ENCODE measurements around the gene TGOLN2.
"Not testable (repeated sequence)": the region's sequence is repeated elsewhere in the genome, so short reads cannot be mapped to it uniquely, and the experiment has no call there.

TGOLN2 gene

GRCh38 chr2:85353876-85354285, 26.1 kb upstream of the TGOLN2 start:
- DNase-seq (ENCODE audit: low read depth in 1 of 2, low spot score in 1 of 2), result peak in 1 of 2 experiments; percentile 18
- Histone ChIP-seq H3K4me3 (replicated peaks; ENCODE audit: insufficient read depth, low read length) (peak overlapping the region; percentile 86), H3K27ac (replicated peaks) (peak overlapping the region; percentile 53), H3K27me3 (ENCODE audit: insufficient read depth, poor library complexity, severe bottlenecking) (no peaks in the 10 kb centered on the region)
- TF ChIP-seq POLR2AphosphoS5 (IDR thresholded peaks at IDR 0.05; ENCODE audit: low read depth), result no peak
- TF ChIP-seq REST (IDR thresholded peaks at IDR 0.05; ENCODE audit: insufficient replicate concordance, low read depth), result no peak
- TF ChIP-seq SPI1 (IDR thresholded peaks at IDR 0.05; ENCODE audit: borderline replicate concordance, low read depth), result no peak
- TF ChIP-seq, protein P1, sequence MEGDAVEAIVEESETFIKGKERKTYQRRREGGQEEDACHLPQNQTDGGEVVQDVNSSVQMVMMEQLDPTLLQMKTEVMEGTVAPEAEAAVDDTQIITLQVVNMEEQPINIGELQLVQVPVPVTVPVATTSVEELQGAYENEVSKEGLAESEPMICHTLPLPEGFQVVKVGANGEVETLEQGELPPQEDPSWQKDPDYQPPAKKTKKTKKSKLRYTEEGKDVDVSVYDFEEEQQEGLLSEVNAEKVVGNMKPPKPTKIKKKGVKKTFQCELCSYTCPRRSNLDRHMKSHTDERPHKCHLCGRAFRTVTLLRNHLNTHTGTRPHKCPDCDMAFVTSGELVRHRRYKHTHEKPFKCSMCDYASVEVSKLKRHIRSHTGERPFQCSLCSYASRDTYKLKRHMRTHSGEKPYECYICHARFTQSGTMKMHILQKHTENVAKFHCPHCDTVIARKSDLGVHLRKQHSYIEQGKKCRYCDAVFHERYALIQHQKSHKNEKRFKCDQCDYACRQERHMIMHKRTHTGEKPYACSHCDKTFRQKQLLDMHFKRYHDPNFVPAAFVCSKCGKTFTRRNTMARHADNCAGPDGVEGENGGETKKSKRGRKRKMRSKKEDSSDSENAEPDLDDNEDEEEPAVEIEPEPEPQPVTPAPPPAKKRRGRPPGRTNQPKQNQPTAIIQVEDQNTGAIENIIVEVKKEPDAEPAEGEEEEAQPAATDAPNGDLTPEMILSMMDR (IDR thresholded peaks at IDR 0.05; ENCODE audit: insufficient read depth, low read length), result no peak
- no peak for TF ChIP-seq GABPA (IDR thresholded peaks at IDR 0.05; ENCODE audit: low read depth)

- no peaks in the 10 kb centered on the region for H3K27me3 ChIP-seq (ENCODE audit: insufficient read depth, poor library complexity, severe bottlenecking)
- H3K27ac ChIP-seq (replicated peaks), result no peak overlapping the region
- TF ChIP-seq, protein P1 (IDR thresholded peaks at IDR 0.05; ENCODE audit: insufficient read depth, low read length), result no peak
- TF ChIP-seq SPI1 (IDR thresholded peaks at IDR 0.05; ENCODE audit: borderline replicate concordance, low read depth) (no peak), GABPA (IDR thresholded peaks at IDR 0.05; ENCODE audit: low read depth) (no peak), POLR2AphosphoS5 (IDR thresholded peaks at IDR 0.05; ENCODE audit: low read depth) (no peak), REST (IDR thresholded peaks at IDR 0.05; ENCODE audit: insufficient replicate concordance, low read depth) (no peak)
- no peak overlapping the region for H3K4me3 ChIP-seq (replicated peaks; ENCODE audit: insufficient read depth, low read length)
- no peak for DNase-seq (ENCODE audit: low read depth in 1 of 2, low spot score in 1 of 2)
These were observed 19.8 kb upstream of the TGOLN2 start for GRCh38 chr2:85347599-85347998.

DNA sequence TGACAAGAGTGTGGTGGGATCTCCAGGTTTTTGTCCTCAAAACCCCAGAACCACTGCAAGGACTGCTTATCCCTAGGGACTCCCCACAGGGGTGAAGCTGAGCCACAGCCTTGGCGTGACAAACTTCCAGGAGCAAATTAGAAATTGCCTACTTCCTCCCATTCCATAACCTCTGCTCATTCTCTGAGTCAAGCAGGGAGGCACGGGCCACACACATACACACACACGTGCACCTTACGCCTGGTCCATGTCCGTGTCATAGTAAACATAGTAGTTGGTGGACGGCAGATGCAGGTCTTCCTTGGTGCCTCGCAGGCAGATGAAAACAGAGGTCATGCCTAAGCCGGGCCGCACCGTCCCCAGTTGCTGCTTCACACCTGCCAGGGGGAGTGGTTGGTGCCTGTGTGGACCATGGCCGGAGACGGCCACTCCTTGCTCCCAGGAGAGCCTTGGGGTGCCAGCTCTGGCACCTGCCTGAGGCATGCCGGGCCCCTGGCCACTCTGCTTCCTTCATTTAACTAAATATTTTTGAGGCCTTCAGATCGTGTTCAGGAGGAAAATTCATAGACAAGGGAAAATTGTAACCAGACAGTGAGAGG, 16.7 kb upstream of the TGOLN2 start:
- no peak overlapping the region for H3K27ac ChIP-seq (replicated peaks)
- H3K4me3 ChIP-seq (replicated peaks; ENCODE audit: insufficient read depth, low read length), result no peak overlapping the region
- TF ChIP-seq GABPA (IDR thresholded peaks at IDR 0.05; ENCODE audit: low read depth), result no peak
- TF ChIP-seq, protein P1 (IDR thresholded peaks at IDR 0.05; ENCODE audit: insufficient read depth, low read length), result no peak
- H3K27me3 ChIP-seq (ENCODE audit: insufficient read depth, poor library complexity, severe bottlenecking), result no peaks in the 10 kb centered on the region
- no peak for DNase-seq (ENCODE audit: low read depth in 1 of 2, low spot score in 1 of 2)

- not testable (repeated sequence) for H3K27ac ChIP-seq (replicated peaks); H3K27me3 ChIP-seq (ENCODE audit: insufficient read depth, poor library complexity, severe bottlenecking); DNase-seq (ENCODE audit: low read depth in 1 of 2, low spot score in 1 of 2)
These were observed 15.6 kb upstream of the TGOLN2 start for GRCh38 chr2:85343207-85343895.

More at GRCh38 chr2:85343207-85343895, 15.6 kb upstream of the TGOLN2 start:
- not testable (repeated sequence) for H3K4me3 ChIP-seq (replicated peaks; ENCODE audit: insufficient read depth, low read length)

All from HL-60 (cell line).